HG03066 (cell line): ENCODE data around the gene PCP2.
"Not testable (repeated sequence)": the region's sequence is repeated elsewhere in the genome, so short reads cannot be mapped to it uniquely, and the experiment has no call there.

Experiments
- ATAC-seq: cut with Tn5 transposase; IDR thresholded peaks from one replicate; pipeline ENCODE4 v1.9.1; 2021; ENCODE audit warnings: low read depth; ENCODE audit not compliant: unreplicated experiment

Gene PCP2

DNA sequence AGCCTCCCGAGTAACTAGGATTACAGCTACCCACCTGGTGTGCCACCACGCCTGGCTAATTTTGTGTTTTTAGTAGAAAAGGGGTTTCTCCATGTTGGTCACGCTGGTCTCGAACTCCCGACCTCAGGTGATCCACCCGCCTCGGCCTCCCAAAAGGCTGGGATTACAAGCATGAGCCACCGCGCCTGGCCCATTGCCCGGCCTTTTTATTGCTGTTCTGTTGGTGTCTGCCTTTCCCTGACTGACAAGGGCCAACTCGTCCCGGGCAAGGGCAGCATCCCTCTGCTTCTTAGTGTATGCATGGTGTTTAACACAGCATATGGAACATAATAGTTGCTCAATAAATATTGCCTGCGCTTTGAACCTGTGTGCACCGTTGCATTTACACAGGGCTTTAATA lies 29.1 kb upstream of the PCP2 start:
- no peak for ATAC-seq

DNA sequence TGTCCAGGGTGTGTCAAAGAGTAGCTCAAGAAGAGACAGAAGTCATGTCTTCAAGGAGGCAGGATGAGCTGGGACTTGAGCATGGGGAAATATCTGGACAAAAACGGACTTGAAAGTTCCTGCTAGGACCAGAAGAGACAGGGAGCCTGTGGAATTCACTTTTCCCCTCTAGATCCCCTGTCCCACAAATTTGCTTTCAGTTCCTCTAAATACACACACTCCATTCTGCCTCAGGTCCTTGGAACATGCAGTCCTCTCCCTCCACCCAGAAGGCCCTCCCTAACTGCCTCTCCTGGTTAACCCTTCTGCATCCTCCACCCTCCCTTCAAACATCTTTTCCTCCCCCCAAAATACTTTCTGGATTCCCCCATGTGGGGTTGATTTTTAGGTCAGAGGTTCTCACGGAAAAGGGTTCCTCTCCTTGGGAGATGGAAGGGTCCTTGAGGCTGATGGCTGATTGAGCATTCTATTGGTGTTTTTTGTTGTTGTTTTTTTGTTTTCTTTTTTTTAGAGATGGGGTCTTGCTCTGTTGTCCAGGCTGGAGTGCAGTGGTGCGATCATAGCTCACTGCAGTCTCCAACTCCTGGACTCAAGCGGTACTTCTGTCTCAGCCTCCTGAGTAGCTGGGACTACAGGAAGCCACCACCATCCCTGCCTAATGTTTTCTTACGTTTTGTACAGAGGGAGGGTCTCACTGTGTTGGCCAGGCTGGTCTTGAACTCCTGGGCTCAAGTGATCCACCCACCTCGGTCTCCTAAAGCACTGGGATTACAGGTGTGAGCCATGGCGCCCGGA lies 28.4 kb upstream of the PCP2 start:
- no peak for ATAC-seq

DNA sequence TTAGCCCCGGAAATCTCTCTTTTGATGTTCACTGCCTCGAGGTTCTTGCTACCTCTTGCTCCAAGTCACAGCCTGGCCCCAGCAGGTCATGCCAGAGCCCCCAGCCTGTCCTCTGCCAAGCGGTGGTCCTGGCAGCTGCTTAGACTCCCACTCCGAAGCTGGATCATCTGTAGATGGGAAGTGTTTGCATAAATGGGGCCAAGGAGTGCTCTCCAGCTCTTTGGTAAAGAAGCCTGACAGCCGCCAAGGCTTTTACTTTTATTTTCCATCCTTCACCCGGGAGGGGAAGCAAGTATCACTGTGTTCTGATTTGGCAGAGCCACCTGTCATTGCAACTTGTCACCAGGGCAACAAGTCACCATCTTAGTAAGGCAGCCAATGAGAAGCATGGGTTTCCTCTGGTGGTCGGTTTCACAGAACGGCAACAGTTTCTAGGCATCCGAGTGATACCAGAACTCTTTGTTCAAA lies 24.7 kb upstream of the PCP2 start:
- peak; percentile 75 for ATAC-seq

DNA sequence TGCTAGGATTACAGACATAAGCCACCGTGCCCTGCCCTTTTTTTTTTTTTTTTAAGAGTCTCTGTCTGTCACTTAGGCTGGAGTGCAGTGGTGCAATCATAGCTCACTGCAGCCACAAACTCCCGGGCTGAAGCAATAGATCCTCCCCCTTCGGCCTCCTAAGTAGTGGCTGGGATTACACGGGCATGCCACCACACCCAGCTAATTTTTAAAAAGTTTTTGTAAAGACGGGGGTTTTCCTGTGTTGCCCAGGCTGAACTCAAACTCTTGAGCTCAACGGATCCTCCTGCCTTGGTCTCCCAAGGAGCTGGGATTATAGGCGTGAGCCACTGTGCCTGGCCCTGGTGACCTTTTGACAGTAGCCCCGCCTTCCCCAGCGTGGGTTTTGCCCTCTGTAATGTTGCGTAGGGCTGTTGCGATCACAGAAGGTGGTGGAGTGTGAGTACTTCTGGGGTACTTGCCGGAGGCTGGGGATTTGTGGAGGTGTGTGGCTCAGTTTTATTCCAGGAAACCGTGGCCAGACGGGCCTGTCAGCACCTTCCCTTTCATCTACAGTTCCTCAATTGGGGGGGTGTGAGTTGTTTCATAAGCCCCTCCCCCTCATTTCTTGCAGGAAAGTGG lies 23.7 kb upstream of the PCP2 start:
- no peak for ATAC-seq

DNA sequence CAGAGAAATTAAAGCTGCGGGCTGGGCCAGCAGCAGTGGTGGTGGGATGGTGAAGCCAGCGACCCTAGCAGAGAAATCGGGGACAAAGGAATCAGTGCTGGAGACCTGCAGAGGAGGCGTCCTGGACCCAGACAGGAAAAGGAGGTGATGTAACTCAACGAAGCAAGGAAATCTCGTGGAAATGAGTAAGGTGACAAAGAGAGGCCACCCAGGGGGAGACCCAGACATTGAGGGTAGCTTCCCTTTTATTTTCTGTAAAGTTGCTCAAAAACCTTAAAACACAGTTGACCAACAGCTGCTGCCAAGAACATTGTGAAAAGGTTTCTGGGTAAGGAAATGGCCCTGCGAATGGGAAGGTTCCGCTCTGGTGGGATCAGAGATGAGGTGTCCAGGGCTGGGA lies 22.1 kb upstream of the PCP2 start:
- no peak for ATAC-seq

DNA sequence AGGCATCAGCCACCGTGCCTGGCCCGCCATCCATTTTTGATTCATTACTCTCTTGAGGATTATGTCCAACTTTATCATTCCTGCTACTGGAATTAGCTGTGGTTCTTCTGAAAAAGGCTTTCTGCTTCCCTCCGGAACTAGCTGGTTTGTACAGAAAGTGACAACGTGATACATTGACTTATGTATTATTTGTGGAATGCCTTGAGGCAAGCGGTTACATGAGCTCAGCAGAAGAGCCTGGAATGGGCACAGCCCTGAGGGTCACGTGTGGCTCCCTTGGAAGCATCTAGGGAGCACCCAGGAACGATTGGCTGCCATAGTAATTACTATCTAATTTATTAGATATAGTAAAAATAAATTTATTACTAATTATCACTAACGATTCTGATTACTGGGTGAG lies 20.9 kb upstream of the PCP2 start:
- no peak for ATAC-seq

DNA sequence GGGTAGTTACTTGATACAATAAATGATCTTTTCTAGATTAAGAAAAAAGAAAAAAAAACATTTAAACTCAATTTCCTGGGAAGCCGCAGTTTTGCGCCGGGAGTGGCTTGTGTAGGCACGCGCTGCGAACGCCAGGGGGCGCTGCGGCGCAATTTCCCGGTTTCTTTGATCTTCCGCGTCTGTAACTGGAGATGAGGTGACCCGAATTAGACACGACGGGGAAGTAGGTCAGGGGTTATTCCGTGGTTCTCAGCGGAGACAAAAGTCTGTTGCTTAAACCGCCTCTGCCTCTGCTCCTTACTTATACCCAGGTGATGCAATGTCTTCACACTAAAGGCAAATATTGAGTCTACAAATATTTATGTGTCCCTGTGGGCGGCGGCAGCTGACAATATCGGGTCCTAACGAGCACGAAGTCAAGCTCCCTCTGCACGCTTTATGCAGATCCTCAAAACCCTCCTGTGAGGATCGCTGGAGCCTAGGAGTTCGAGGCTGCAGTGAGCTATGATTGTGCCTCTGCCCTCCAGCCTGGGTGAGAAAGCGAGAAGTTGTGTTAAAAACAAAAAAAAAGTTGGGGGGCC lies 18.6 kb upstream of the PCP2 start:
- ATAC-seq, result no peak

DNA sequence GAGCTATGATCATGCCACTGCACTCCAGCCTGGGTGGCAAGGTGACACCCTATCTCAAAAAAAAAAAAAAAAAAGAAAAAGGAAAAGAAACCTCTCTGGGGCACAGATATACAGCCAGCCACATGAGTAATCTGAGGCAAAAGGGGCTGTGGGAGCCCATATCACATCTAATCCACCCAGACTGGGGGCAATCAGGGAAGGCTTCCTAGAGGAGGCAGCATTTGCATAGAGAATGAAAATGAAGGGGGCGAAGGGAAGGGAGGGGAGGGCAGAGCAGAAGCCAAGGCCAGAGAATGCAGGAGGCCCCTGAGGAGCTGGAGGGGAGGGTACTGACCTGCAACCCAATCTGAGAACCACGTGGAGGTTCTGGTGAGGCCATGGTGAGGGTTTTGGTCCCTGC lies 16.6 kb upstream of the PCP2 start:
- ATAC-seq, result no peak

DNA sequence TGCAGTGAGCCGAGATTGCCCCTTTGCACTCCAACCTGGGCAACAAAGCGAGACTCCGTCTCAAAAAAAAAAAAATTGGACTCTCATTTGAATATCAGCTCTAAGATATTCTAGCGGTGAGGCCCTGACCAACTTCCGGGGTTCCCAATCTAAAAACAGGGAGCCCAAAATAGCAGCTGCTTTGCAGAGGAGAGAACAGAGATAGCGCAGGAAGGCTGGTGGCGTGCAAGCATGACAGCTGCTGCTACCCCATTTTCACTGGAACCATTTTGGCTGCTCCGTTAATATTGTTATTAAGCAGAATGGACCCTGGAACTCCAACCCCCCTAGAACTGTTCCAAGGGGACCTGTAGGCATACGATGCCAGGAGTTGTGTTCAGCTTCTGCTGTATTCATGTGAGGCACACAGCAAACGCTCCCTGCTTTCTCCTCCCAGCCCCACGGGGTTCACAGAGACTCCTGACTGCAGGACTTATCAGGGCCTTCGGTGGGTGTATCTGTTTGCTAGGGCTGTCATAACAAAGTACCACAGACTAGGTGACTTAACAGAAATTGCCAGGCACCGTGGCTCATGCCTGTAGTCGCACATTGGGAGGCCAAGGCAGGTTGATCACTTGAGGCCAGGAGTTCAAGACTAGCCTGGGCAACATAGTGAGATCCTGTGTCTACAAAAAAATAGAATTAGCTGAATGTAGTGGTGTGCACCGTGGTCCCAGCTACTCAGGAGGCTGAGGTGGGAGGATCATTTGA lies 14.9 kb upstream of the PCP2 start:
- no peak for ATAC-seq

DNA sequence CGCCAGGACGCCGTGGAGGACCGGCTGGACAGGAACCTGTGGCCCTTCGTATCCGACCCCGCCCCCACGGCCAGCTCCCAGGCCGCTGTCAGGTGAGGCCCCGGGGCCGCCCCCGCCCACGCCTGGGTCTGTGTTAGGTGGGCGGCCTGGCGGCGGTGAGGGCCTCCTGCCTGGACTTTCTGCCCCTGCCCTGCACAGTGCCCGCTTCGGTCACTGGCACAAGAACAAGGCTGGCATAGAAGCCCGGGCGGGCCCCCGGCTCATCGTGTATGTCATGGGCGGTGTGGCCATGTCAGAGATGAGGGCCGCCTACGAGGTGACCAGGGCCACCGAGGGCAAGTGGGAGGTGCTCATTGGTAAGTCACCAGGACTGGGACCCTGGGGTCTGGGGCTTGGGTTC lies 13.6 kb upstream of the PCP2 start:
- no peak for ATAC-seq

DNA sequence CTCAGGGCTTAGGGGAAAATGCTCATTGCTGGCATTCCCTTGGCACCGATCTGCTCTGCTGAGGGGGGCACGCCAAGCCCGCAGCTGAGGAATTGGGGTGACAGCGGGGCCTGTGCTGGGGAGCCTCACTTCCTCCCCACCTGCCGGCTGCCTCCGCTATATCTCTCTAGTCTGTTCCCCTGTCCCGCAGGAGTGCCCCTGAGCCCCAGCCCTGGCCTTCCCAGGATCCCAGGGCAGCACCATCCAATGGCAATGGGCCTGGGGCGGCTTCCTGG lies 12.8 kb upstream of the PCP2 start:
- ATAC-seq, result no peak

DNA sequence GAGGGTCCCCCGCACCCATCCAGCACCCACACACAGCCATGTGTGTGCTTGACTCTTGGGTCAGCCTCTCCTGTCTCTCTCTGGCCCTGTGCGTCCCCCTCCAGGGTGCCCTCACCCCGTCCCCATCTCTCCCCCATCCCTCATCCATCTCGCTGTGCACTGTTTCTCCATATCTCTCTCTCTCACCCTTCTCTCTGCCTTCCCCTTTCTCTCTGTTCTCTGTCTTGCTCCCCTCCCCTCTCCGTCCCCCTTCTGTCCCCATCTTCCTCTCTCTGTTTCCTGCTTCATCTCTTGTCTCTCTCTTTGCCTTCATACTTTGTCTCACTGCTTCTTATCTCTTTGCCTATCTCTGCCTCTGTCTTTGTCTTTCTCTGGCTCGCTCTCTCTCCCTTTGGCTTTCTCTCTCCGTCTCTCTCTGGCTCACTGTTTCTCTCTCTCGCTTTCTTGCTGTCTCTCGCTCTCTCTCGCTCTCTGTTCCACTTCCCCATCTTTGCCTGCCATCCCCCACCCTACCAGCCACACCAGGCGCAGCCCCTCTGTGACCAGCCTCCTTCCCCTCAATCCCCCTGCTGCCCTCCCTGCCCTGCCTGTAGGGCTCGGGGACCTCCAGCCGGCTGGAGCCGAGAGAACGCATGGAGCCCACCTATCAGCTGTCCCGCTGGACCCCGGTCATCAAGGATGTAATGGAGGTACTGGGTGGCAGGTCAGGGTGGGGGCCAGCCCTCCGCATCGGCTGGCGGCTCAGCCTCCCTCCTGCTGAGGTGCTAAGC lies 12.3 kb upstream of the PCP2 start:
- ATAC-seq, result no peak

DNA sequence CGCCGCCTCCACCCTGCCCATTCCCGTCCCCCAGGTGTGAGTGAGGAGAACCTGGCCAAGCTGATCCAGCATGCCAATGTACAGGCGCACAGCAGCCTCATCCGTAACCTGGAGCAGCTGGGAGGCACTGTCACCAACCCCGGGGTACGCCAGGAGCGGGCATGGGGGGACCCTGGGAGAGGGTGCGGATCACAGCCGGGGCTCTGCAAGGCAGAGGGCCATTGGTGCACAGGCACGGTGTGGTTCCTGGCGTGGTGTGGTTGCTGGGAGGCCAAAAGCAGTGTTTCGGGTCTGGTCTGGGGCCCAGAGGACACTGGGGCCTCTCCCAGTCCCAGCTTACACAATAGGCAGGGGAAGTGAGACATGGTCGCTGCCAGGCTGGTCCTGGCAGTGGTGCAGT lies 11.6 kb upstream of the PCP2 start:
- ATAC-seq, result no peak

DNA sequence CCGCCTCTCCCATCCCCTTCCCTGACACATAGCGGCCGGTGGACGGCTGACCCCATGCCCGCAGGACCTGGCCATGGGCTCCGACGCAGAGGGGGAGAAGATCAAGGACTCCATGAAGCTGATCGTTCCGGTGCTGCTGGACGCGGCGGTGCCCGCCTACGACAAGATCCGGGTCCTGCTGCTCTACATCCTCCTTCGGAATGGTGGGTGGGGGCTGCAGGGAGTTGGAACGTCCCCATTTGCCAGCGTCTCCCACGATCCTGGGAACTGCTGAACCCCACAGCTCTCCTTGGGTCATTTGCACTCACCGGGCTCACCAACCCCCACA lies 11.0 kb upstream of the PCP2 start:
- ATAC-seq, result no peak

DNA sequence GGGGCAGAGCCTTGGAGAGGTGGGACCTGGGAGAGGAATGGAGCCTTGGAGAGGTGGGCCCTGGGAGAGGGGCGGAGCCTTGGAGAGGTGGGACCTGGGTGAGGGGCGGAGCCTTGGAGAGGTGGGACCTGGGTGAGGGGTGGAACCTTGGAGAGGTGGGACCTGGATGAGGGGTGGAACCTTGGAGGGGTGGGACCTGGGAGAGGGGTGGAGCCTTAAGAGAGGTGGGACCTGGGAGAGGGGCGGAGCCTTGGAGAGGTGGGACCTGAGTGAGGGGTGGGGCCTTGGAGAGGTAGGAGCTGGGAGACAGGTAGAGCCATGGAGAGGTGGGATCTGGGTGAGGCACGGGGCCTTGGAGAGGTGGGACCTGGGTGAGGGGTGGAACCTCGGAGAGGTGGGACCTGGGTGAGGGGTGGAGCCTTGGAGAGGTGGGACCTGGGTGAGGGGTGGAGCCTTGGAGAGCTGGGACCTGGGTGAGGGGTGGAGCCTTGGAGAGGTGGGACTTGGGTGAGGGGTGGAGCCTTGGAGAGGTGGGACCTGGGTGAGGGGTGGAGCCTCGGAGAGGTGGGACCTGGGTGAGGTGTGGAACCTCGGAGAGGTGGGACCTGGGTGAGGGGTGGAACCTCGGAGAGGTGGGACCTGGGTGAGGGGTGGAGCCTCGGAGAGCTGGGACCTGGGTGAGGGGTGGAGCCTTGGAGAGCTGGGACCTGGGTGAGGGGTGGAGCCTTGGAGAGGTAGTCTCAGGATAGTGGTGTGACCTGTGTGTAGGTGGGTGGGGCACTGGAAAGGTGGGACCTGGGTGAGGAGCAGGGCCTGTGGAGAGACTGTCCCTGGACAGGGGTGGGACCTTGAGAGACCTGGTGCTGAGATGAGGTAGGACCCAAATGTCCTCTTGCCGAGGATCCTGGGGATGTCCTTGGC lies 10.4 kb upstream of the PCP2 start:
- not testable (repeated sequence) for ATAC-seq

DNA sequence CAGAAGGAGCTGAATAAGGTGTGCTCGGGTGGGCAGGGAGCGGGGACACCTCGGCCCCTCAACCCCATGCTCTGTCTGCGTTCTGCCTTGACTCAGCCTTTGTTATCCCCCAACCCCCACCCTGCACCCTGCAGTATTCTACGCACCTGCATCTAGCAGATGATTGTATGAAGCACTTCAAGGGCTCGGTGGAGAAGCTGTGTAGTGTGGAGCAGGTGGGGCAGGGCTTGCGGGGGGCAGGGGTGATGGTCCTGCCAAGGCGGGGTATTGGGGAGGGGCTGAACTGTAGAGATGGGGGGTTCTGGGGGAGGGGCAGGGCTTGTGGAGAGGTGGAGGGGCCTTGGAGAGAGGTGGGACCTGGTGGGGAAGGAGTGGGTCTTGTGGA lies 9.5 kb upstream of the PCP2 start:
- ATAC-seq, result no peak

DNA sequence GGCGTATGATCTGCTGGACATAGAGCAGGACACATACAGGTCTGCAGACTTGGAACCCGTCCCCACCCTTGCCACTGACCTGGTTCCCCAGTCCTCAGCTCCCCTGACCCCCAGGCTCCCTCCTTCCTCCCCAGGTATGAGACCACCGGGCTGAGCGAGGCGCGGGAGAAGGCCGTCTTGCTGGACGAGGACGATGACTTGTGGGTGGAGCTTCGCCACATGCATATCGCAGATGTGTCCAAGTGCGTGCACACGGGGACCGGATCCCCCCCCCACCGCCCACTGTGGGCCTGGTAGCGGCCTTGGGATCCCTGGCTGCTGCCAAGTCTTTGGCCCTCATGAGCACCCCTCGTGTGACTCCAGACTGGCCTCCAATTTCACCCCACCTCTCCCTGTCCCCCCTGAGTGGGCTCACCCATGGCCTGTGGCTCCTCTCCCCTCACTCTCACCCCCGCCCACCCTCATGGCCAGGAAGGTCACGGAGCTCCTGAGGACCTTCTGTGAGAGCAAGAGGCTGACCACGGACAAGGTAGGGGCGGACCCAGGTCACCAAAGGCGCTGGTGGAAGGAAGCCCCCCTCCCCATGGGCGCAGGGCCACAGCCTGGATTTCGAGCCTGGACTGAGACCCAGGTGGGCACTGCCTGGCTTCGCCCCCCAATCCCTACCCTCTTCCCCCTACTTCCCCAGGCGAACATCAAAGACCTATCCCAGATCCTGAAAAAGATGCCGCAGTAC lies 8.9 kb upstream of the PCP2 start:
- ATAC-seq, result no peak

DNA sequence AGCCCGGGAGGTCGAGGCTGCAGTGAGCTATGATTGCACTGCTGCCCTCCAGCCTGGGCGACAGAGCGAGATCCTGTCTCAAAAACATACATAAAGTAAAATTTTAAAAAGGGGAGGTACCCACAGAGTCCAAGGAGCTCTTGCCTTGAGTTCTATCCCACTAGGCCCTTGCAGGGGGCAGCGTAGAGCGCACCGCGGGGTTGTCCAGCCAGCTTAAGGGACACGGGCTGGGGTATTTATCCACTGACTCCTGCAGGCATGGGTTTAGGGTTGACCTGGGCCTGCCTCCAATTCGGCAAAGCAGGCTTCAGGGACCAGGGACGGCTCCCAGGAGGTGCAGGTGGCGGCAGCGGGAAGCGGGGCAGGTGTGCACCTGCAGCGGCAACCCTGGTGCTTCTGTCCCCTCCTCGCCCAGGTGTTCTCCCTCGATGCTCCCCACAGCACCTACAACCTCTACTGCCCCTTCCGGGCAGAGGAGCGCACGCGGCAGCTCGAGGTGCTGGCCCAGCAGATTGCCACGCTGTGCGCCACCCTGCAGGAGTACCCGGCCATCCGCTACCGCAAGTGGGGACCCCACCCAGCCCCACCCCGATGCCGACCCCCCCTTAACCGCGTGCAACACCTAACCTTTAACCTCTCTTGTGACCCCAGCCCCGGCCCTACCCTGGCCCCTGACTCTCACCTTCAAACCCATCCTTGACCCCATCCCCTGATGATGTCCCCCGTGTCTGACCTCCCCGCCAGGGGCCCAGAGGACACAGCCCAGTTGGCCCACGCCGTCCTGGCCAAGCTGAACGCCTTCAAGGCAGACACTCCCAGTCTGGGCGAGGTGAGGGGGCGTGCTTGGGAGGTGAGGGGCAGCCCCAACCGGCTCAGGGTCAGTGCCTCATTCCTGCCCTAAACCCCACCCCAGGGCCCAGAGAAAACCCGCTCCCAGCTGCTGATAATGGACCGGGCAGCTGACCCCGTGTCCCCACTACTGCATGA lies 8.1 kb upstream of the PCP2 start:
- ATAC-seq, result no peak
